Dermis blood vessel endothelial cell (primary cell): ENCODE measurements around the gene EIF3C. TPM values are rescaled to one million over a fixed set of nuclear protein-coding genes. Genes with fewer than 3 reads are reported as not detected.
"Not testable (repeated sequence)": the region's sequence is repeated elsewhere in the genome, so short reads cannot be mapped to it uniquely, and the experiment has no call there.

ENCODE experiments used
- DNase-seq: peaks from one replicate; pipeline ENCODE4 v3.0.0; 2010
- total RNA-seq: library from RNA; depleted of rRNA; stranded (reverse); fragments of >200 nt; gene quantifications from 2 replicates; pipeline ENCODE4 v1.2.3, GENCODE V29; 2014

The EIF3C gene
- total RNA-seq = 147 and 213 TPM in 2 replicates

- not testable (repeated sequence) for DNase-seq
Measured at GRCh38 chr16:28711220-28712083, at the start of gene EIF3C. Gene EIF3C (plus strand): TSS chr16:28711464. CDS start chr16:28711687, 223 bp downstream.

- DNase-seq = not testable (repeated sequence)
Measured at GRCh38 chr16:28666264-28666663, 45.0 kb upstream of the EIF3C start.

GRCh38 chr16:28667480-28667879 lies 43.8 kb upstream of the EIF3C start:
- not testable (repeated sequence) for DNase-seq

GRCh38 chr16:28668199-28668598 lies 43.1 kb upstream of the EIF3C start:
- not testable (repeated sequence) for DNase-seq

GRCh38 chr16:28688327-28688952 lies 22.8 kb upstream of the EIF3C start:
- DNase-seq = not testable (repeated sequence)

- not testable (repeated sequence) for DNase-seq
Measured at GRCh38 chr16:28689425-28689824, 21.8 kb upstream of the EIF3C start.

GRCh38 chr16:28691722-28692121 lies 19.5 kb upstream of the EIF3C start:
- DNase-seq = not testable (repeated sequence)

GRCh38 chr16:28693257-28693950 lies 17.9 kb upstream of the EIF3C start:
- DNase-seq = not testable (repeated sequence)

- DNase-seq = not testable (repeated sequence)
Measured at GRCh38 chr16:28699792-28700191, 11.5 kb upstream of the EIF3C start.

- not testable (repeated sequence) for DNase-seq
Measured at GRCh38 chr16:28700349-28700748, 10.9 kb upstream of the EIF3C start.

- DNase-seq = not testable (repeated sequence)
Measured at GRCh38 chr16:28701384-28701783, 9.9 kb upstream of the EIF3C start.

- not testable (repeated sequence) for DNase-seq
Measured at GRCh38 chr16:28704246-28704645, 7.0 kb upstream of the EIF3C start.

- not testable (repeated sequence) for DNase-seq
Measured at GRCh38 chr16:28722852-28723650, 11.8 kb downstream of the EIF3C start.

- not testable (repeated sequence) for DNase-seq
Measured at GRCh38 chr16:28731253-28731652, 20.0 kb downstream of the EIF3C start.

GRCh38 chr16:28732455-28733124 lies 21.3 kb downstream of the EIF3C start:
- DNase-seq = not testable (repeated sequence)

- not testable (repeated sequence) for DNase-seq
Measured at GRCh38 chr16:28739787-28740186, 28.5 kb downstream of the EIF3C start.

GRCh38 chr16:28740631-28741030 lies 29.4 kb downstream of the EIF3C start:
- DNase-seq = not testable (repeated sequence)

- not testable (repeated sequence) for DNase-seq
Measured at GRCh38 chr16:28741295-28741694, 30.0 kb downstream of the EIF3C start.

GRCh38 chr16:28746618-28747350 lies 35.5 kb downstream of the EIF3C start:
- DNase-seq = not testable (repeated sequence)

GRCh38 chr16:28749997-28750465 lies 38.8 kb downstream of the EIF3C start:
- not testable (repeated sequence) for DNase-seq
